Measurements from ENCODE around the gene RCAN1.

RCAN1 gene

GRCh38 chr21:34521561-34521960 is 93.4 kb downstream of the RCAN1 start:
- no peak overlapping the region for H3K27ac ChIP-seq (ENCODE audit: low read depth, low read length)
- H3K79me2 ChIP-seq (ENCODE audit: control insufficient read depth, low read length), result no peaks in the 10 kb centered on the region
- no peaks in the 10 kb centered on the region for H4K20me1 ChIP-seq (ENCODE audit: control insufficient read depth, insufficient read depth, low read depth, low read length)
- no peaks in the 10 kb centered on the region for H3K4me1 ChIP-seq (ENCODE audit: control insufficient read depth, low read length)
- no peak overlapping the region for H3K4me2 ChIP-seq (ENCODE audit: low read length)
- TF ChIP-seq EZH2phosphoT487 (IDR thresholded peaks at IDR 0.05; ENCODE audit: borderline replicate concordance, low read length), result no peak
- TF ChIP-seq, protein P1, sequence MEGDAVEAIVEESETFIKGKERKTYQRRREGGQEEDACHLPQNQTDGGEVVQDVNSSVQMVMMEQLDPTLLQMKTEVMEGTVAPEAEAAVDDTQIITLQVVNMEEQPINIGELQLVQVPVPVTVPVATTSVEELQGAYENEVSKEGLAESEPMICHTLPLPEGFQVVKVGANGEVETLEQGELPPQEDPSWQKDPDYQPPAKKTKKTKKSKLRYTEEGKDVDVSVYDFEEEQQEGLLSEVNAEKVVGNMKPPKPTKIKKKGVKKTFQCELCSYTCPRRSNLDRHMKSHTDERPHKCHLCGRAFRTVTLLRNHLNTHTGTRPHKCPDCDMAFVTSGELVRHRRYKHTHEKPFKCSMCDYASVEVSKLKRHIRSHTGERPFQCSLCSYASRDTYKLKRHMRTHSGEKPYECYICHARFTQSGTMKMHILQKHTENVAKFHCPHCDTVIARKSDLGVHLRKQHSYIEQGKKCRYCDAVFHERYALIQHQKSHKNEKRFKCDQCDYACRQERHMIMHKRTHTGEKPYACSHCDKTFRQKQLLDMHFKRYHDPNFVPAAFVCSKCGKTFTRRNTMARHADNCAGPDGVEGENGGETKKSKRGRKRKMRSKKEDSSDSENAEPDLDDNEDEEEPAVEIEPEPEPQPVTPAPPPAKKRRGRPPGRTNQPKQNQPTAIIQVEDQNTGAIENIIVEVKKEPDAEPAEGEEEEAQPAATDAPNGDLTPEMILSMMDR (IDR thresholded peaks at IDR 0.05; ENCODE audit: low read depth, low read length, poor library complexity, severe bottlenecking), result no peak
- H3K36me3 ChIP-seq (ENCODE audit: control insufficient read depth, low read length), result no peaks in the 10 kb centered on the region
- no peaks in the 10 kb centered on the region for H3F3A ChIP-seq (ENCODE audit: control insufficient read depth, insufficient read depth)
- no peaks in the 10 kb centered on the region for H3K9me2 ChIP-seq (replicated peaks; ENCODE audit: control insufficient read depth, low read length)
- no peaks in the 10 kb centered on the region for H3K27me3 ChIP-seq (ENCODE audit: control insufficient read depth, low read length)
- no peaks in the 10 kb centered on the region for H3K9me3 ChIP-seq (ENCODE audit: control insufficient read depth, insufficient read depth, low read length)
- no peak overlapping the region for H3K4me3 ChIP-seq (ENCODE audit: low read length)

DNA sequence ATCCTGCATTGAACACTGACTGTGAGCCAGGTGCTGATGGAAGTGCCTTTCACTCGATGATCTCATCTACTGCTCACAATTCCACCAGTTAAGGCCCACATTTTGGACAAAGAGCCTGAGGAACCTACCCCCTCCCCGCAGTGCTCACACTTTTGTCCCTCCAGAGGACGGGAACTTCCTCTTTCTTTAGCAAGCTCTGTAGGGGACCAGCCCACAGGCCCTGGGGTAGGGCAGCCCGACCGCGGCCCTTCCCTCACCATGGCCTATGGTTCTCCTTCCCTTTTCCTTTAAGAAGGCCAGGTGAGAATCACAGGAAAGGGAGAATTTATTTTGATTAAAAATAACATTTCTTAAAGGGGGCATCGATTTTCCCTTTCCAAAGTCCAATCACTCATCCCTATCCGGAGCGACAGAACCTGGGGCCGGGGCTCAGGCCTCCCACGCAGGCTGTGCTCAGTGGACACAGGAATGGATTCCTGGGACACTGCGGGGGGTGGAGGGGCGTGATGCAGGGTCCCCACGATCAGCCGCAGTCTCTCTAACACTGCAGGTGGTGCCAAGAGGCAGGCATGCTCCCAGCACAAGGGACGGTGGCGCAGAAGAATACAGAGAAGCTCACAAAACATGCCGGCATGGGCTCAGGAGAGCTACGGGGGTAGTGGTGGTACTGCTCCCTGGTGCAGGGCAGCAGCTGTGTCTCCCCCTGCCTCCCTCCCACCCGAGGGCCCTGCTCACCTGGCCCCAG is 94.0 kb downstream of the RCAN1 start:
- no peaks in the 10 kb centered on the region for H4K20me1 ChIP-seq (ENCODE audit: control insufficient read depth, insufficient read depth, low read depth, low read length)
- no peaks in the 10 kb centered on the region for H3F3A ChIP-seq (ENCODE audit: control insufficient read depth, insufficient read depth)

DNA sequence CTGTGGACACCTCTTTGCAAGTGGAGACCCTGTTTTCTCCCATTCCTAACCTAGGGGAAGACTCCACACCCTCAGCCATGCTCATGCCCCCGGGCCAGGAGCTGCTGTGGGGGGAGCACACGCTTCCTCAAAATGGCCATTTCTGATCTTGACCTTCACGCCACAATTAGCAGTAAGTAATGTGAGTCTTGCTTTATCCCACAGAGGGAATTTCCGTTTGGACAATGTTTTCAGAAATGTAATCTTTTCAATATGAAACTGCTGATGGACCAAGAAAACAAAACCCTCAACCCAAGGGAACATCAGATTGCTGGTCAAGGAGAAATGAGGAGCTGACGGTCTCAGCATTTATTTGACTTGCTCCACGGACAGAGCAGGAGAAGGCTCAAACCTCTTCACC is 94.6 kb downstream of the RCAN1 start:
- Histone ChIP-seq H3F3A (ENCODE audit: control insufficient read depth, insufficient read depth) (no peaks in the 10 kb centered on the region), H3K36me3 (ENCODE audit: control insufficient read depth, low read length) (no peaks in the 10 kb centered on the region)

More for the DNA sequence above, 94.0 kb downstream of the RCAN1 start:
- no peaks in the 10 kb centered on the region for H3K79me2 ChIP-seq (ENCODE audit: control insufficient read depth, low read length)
- H3K4me3 ChIP-seq (ENCODE audit: low read length), result no peak overlapping the region
- no peaks in the 10 kb centered on the region for H3K27me3 ChIP-seq (ENCODE audit: control insufficient read depth, low read length)
- H3K9me3 ChIP-seq (ENCODE audit: control insufficient read depth, insufficient read depth, low read length), result no peaks in the 10 kb centered on the region
- H3K27ac ChIP-seq (ENCODE audit: low read depth, low read length), result no peak overlapping the region
- no peaks in the 10 kb centered on the region for H3K4me1 ChIP-seq (ENCODE audit: control insufficient read depth, low read length)
- no peaks in the 10 kb centered on the region for H3K9me2 ChIP-seq (replicated peaks; ENCODE audit: control insufficient read depth, low read length)
- no peak overlapping the region for H3K4me2 ChIP-seq (ENCODE audit: low read length)
- no peaks in the 10 kb centered on the region for H3K36me3 ChIP-seq (ENCODE audit: control insufficient read depth, low read length)
- TF ChIP-seq, protein P1 (IDR thresholded peaks at IDR 0.05; ENCODE audit: low read depth, low read length, poor library complexity, severe bottlenecking), result no peak
- TF ChIP-seq EZH2phosphoT487 (IDR thresholded peaks at IDR 0.05; ENCODE audit: borderline replicate concordance, low read length), result no peak

More for the DNA sequence above, 94.6 kb downstream of the RCAN1 start:
- Histone ChIP-seq H3K4me2 (ENCODE audit: low read length) (no peak overlapping the region), H4K20me1 (ENCODE audit: control insufficient read depth, insufficient read depth, low read depth, low read length) (no peaks in the 10 kb centered on the region; the same call in 1 of the 2 replicates), H3K27ac (ENCODE audit: low read depth, low read length) (no peak overlapping the region), H3K9me3 (ENCODE audit: control insufficient read depth, insufficient read depth, low read length) (no peaks in the 10 kb centered on the region), H3K4me3 (ENCODE audit: low read length) (no peak overlapping the region), H3K79me2 (ENCODE audit: control insufficient read depth, low read length) (no peaks in the 10 kb centered on the region), H3K4me1 (ENCODE audit: control insufficient read depth, low read length) (no peaks in the 10 kb centered on the region), H3K27me3 (ENCODE audit: control insufficient read depth, low read length) (no peaks in the 10 kb centered on the region), H3K9me2 (replicated peaks; ENCODE audit: control insufficient read depth, low read length) (no peaks in the 10 kb centered on the region)
- TF ChIP-seq, protein P1 (IDR thresholded peaks at IDR 0.05; ENCODE audit: low read depth, low read length, poor library complexity, severe bottlenecking), result no peak
- no peak for TF ChIP-seq EZH2phosphoT487 (IDR thresholded peaks at IDR 0.05; ENCODE audit: borderline replicate concordance, low read length)
